Neural cell (in vitro differentiated cells): Measurements from ENCODE around the gene CEBPZ. TPM values are rescaled to one million over a fixed set of nuclear protein-coding genes. Genes with fewer than 3 reads are reported as not detected.

Source experiments
- H2AFZ ChIP-seq: fragments of 200-600, 300-800 bp; sonication (generic), shearing (Covaris generic); 2 replicates; pipeline ENCODE4 v1.6.0; 2014; ENCODE audit warnings: low read depth, mild to moderate bottlenecking, antibody characterized with exemption, low read length, moderate library complexity
- H3F3A ChIP-seq: fragments of 200-600 bp; shearing (Covaris generic); 2 replicates; pipeline ENCODE4 v1.6.1; 2016; ENCODE audit warnings: mild to moderate bottlenecking, moderate library complexity, mixed read lengths, antibody characterized with exemption, low read length; ENCODE audit not compliant: insufficient read depth, poor library complexity, severe bottlenecking
- H3K27ac ChIP-seq: fragments of 200-600, 300-800 bp; sonication (generic), shearing (Covaris generic); 2 replicates; pipeline ENCODE4 v1.5.1; 2014; ENCODE audit warnings: mild to moderate bottlenecking, low read length, moderate library complexity
- H3K27me3 ChIP-seq: fragments of 300-800, 200-600 bp; sonication (generic), shearing (Covaris generic); 2 replicates; pipeline ENCODE4 v1.6.0; 2014; ENCODE audit warnings: mild to moderate bottlenecking, low read depth, low read length, moderate library complexity; ENCODE audit not compliant: insufficient read depth
- H3K36me3 ChIP-seq: fragments of 300-800, 200-600 bp; sonication (generic), shearing (Covaris generic); 2 replicates; pipeline ENCODE4 v1.5.1; 2014; ENCODE audit warnings: mild to moderate bottlenecking, antibody characterized with exemption, low read length, moderate library complexity; ENCODE audit not compliant: insufficient read depth
- H3K4me2 ChIP-seq: fragments of 300-800, 200-600 bp; sonication (generic), shearing (Covaris generic); 2 replicates; pipeline ENCODE4 v1.6.0; 2014; ENCODE audit warnings: mild to moderate bottlenecking, low read length
- H3K4me3 ChIP-seq: fragments of 300-800, 200-600 bp; sonication (generic), shearing (Covaris generic); 2 replicates; pipeline ENCODE4 v1.5.1; 2014; ENCODE audit warnings: mild to moderate bottlenecking, low read length, moderate library complexity
- H3K79me2 ChIP-seq: fragments of 200-600 bp; shearing (Covaris generic); replicated peaks from 2 replicates; pipeline ENCODE4 v1.6.0; 2014; ENCODE audit warnings: mild to moderate bottlenecking, low read length, moderate library complexity; ENCODE audit not compliant: insufficient read depth
- H3K9ac ChIP-seq: fragments of 300-800, 200-600 bp; sonication (generic), shearing (Covaris generic); 2 replicates; pipeline ENCODE4 v1.6.1; 2016; ENCODE audit warnings: mild to moderate bottlenecking, low read length, mixed read lengths
- H3K9me2 ChIP-seq: fragments of 200-600 bp; shearing (Covaris generic); 2 replicates; pipeline ENCODE4 v1.6.1; 2016; ENCODE audit warnings: mild to moderate bottlenecking, low read length, mixed read lengths; ENCODE audit not compliant: insufficient read depth
- H3K9me3 ChIP-seq: fragments of 200-600, 300-800 bp; sonication (generic), shearing (Covaris generic); 2 replicates; pipeline ENCODE4 v1.6.1; 2016; ENCODE audit warnings: mild to moderate bottlenecking, mixed run types, low read length, moderate library complexity, mixed read lengths
- H4K20me1 ChIP-seq: fragments of 200-600 bp; shearing (Covaris generic); 2 replicates; pipeline ENCODE4 v1.6.1; 2016; ENCODE audit warnings: mild to moderate bottlenecking, mixed run types; ENCODE audit not compliant: insufficient read depth
- CTCF ChIP-seq: fragments of 450-650 bp; IDR thresholded peaks from 2 replicates; pipeline ENCODE4 v1.5.1; 2014; ENCODE audit warnings: antibody characterized with exemption, mild to moderate bottlenecking, moderate library complexity; ENCODE audit not compliant: poor library complexity, severe bottlenecking
- EP300 ChIP-seq: fragments of 450-650 bp; conservative IDR thresholded peaks from 2 replicates; pipeline ENCODE4 v1.6.1; 2014; ENCODE audit warnings: antibody characterized with exemption, mild to moderate bottlenecking, moderate library complexity; ENCODE audit not compliant: poor library complexity, severe bottlenecking
- EZH2 ChIP-seq: fragments of 200-600, 300-800 bp; shearing (Covaris generic), sonication (generic); IDR thresholded peaks from 2 replicates; pipeline ENCODE4 v1.6.1; 2014; ENCODE audit warnings: antibody characterized with exemption, low read length, borderline replicate concordance, mild to moderate bottlenecking; ENCODE audit not compliant: insufficient read depth, poor library complexity, severe bottlenecking
- MXI1 ChIP-seq: fragments of 450-650 bp; conservative IDR thresholded peaks from 2 replicates; pipeline ENCODE4 v1.6.1; 2014; ENCODE audit warnings: antibody characterized with exemption, mild to moderate bottlenecking; ENCODE audit not compliant: poor library complexity, severe bottlenecking
- POLR2AphosphoS5 ChIP-seq: IDR thresholded peaks from 2 replicates; pipeline ENCODE4 v1.6.1; 2012
- RAD21 ChIP-seq: fragments of 450-650 bp; conservative IDR thresholded peaks from 2 replicates; pipeline ENCODE4 v1.6.1; 2014; ENCODE audit warnings: antibody characterized with exemption, mild to moderate bottlenecking, moderate library complexity
- REST ChIP-seq: IDR thresholded peaks from 2 replicates; pipeline ENCODE4 v1.6.1; 2012; ENCODE audit warnings: borderline replicate concordance
- SMC3 ChIP-seq: fragments of 450-650 bp; conservative IDR thresholded peaks from 2 replicates; pipeline ENCODE4 v1.6.1; 2014; ENCODE audit warnings: antibody characterized with exemption, mild to moderate bottlenecking, moderate library complexity; ENCODE audit not compliant: poor library complexity
- TAF1 ChIP-seq: IDR thresholded peaks from 2 replicates; pipeline ENCODE4 v1.6.1; 2012; ENCODE audit warnings: low read depth
- polyA plus RNA-seq: library from polyadenylated mRNA; depleted of rRNA; stranded (reverse); fragments of >200 nt; gene quantifications from 2 replicates; pipeline ENCODE4 v1.2.3, GENCODE V29; 2014

CEBPZ gene
- polyA plus RNA-seq, 1 donor from 2014 or later = 39.1 TPM

- Histone ChIP-seq H3K27ac (no peak overlapping the region), H2AFZ (no peak overlapping the region), H3K9ac (no peak overlapping the region)
Observed at GRCh38 chr2:37192551-37192950, 38.8 kb downstream of the CEBPZ start.

GRCh38 chr2:37191747-37192146, 39.6 kb downstream of the CEBPZ start:
- no peaks in the 10 kb centered on the region for H3F3A ChIP-seq
- no peaks in the 10 kb centered on the region for H3K9me3 ChIP-seq
- H3K27ac ChIP-seq = no peak overlapping the region
- no peaks in the 10 kb centered on the region for H3K36me3 ChIP-seq
- no peaks in the 10 kb centered on the region for H3K27me3 ChIP-seq
- no peak overlapping the region for H2AFZ ChIP-seq
- no peaks in the 10 kb centered on the region for H3K9me2 ChIP-seq
- no peaks in the 10 kb centered on the region for H3K79me2 ChIP-seq
- no peak overlapping the region for H3K4me2 ChIP-seq
- no peak overlapping the region for H3K4me3 ChIP-seq
- H3K9ac ChIP-seq = no peak overlapping the region
- H4K20me1 ChIP-seq = no peaks in the 10 kb centered on the region
- no peak for TF ChIP-seq CTCF
- TF ChIP-seq MXI1 = no peak
- TF ChIP-seq TAF1 = no peak
- TF ChIP-seq REST = no peak
- TF ChIP-seq RAD21 = no peak
- no peak for TF ChIP-seq POLR2AphosphoS5
- no peak for TF ChIP-seq SMC3

More at GRCh38 chr2:37192551-37192950, 38.8 kb downstream of the CEBPZ start:
- H3K79me2 ChIP-seq = no peaks in the 10 kb centered on the region
- H4K20me1 ChIP-seq = no peaks in the 10 kb centered on the region
- no peaks in the 10 kb centered on the region for H3K9me3 ChIP-seq
- no peak overlapping the region for H3K4me3 ChIP-seq
- H3K36me3 ChIP-seq = no peaks in the 10 kb centered on the region
- no peaks in the 10 kb centered on the region for H3F3A ChIP-seq
- H3K4me2 ChIP-seq = no peak overlapping the region
- no peaks in the 10 kb centered on the region for H3K27me3 ChIP-seq
- no peak for TF ChIP-seq MXI1
- no peak for TF ChIP-seq CTCF
- no peak for TF ChIP-seq EZH2
- TF ChIP-seq POLR2AphosphoS5 = no peak
- no peak for TF ChIP-seq TAF1
- no peak for TF ChIP-seq SMC3
- TF ChIP-seq REST = no peak
- TF ChIP-seq EP300 = no peak
- no peak for TF ChIP-seq RAD21
- H3K9me2 ChIP-seq = no peaks in the 10 kb centered on the region
